Mucosa of descending colon (tissue), 3 donors: ENCODE data around the gene WDR73. TPM values are rescaled to one million over a fixed set of nuclear protein-coding genes. Genes with fewer than 3 reads are reported as not detected.

Experiments used
- ATAC-seq: fragments of 200-7000 bp; cut with Tn5 transposase; one replicate; pipeline ENCODE4 v1.9.1; 2020; ENCODE audit warnings: mild to moderate bottlenecking, moderate library complexity
- DNase-seq, 3 donors: peaks; one replicate each; pipeline ENCODE4 v3.0.0-alpha.2; 2020
- H3K36me3 ChIP-seq: fragments of 200-600 bp; one replicate; pipeline ENCODE4 v1.8.0; 2021; ENCODE audit warnings: low read depth, mild to moderate bottlenecking
- H3K4me1 ChIP-seq: fragments of 200-600 bp; one replicate; pipeline ENCODE4 v1.8.0; 2021; ENCODE audit warnings: low read depth, mild to moderate bottlenecking
- H3K4me3 ChIP-seq: fragments of 200-600 bp; one replicate; pipeline ENCODE4 v1.8.0; 2021; ENCODE audit warnings: mild to moderate bottlenecking
- H3K9me3 ChIP-seq: fragments of 200-600 bp; one replicate; pipeline ENCODE4 v1.8.0; 2021; ENCODE audit warnings: mild to moderate bottlenecking
- CTCF ChIP-seq: fragments of 200-600 bp; IDR thresholded peaks from one replicate; pipeline ENCODE4 v1.8.0; 2022; ENCODE audit warnings: antibody characterized with exemption, mild to moderate bottlenecking
- intact Hi-C, 2 donors: fragments of 100-400 bp; cut with DNase I in 1 of 2; cut with micrococcal nuclease in 1 of 2; formaldehyde crosslinking; loops; one replicate each; pipeline versions ENCODE4 v1.11.0 to v1.11.1; 2022; cut with DNase I, micrococcal nuclease
- total RNA-seq, 3 donors: library from RNA; stranded (reverse); fragmentation: NEBNext Ultra II Directional in 2 of 3; extraction: Animal tissue kit (Norgen Biotek cat#: 25700) in 2 of 3; gene quantifications; one replicate each; pipeline versions ENCODE4 v1.2.1 to v1.2.4, GENCODE V29; 2021 to 2023
- donor health status: DM: no; HTN: no; CAD: no; lungs with moderate emphysema.
- donor health status: DM: no; HTN: no; CAD: no.
- donor health status: DM: no; HTN: yes; CAD: no.

WDR73 gene
- total RNA-seq, 3 donors from 2014 or later = 18.2 to 27.1 (median 24.9) TPM

- no peak for DNase-seq
- intact Hi-C loops = no loop called here
- no peak for ATAC-seq
- no peaks in the 10 kb centered on the region for H3K36me3 ChIP-seq
- H3K9me3 ChIP-seq = no peaks in the 10 kb centered on the region
- no peak overlapping the region for H3K4me3 ChIP-seq
- no peak for TF ChIP-seq CTCF
- H3K4me1 ChIP-seq = peaks cover 25% of the 10 kb centered on the region
Measured at GRCh38 chr15:84603630-84604379, 50.3 kb downstream of the WDR73 start.

- intact Hi-C loops = no loop called here
- ATAC-seq = no peak
- H3K4me3 ChIP-seq = no peak overlapping the region
- no peak for TF ChIP-seq CTCF
- H3K36me3 ChIP-seq = no peaks in the 10 kb centered on the region
- no peaks in the 10 kb centered on the region for H3K9me3 ChIP-seq
- H3K4me1 ChIP-seq = peaks cover 20% of the 10 kb centered on the region
- no peak for DNase-seq
Measured at GRCh38 chr15:84601555-84601838, 52.6 kb downstream of the WDR73 start.

GRCh38 chr15:84600687-84601554 lies 53.2 kb downstream of the WDR73 start, which contains the start of gene ZSCAN2:
ZSCAN2 (plus strand) TSS chr15:84601009; CDS start chr15:84603928, 2,919 bp downstream.
- TF ChIP-seq CTCF = no peak
- DNase-seq (peak; percentile 95 to 96 (median 96)), ATAC-seq (peak; percentile 97)
- H3K4me3 ChIP-seq = peak within 1 kb of the TSS; percentile 54
- intact Hi-C loops = no loop called here
- H3K36me3 ChIP-seq = no peaks in the 10 kb centered on the region
- H3K4me1 ChIP-seq = peaks cover 15% of the 10 kb centered on the region
- H3K9me3 ChIP-seq = no peaks in the 10 kb centered on the region

- H3K9me3 ChIP-seq = no peaks in the 10 kb centered on the region
- no peak for TF ChIP-seq CTCF
- H3K4me1 ChIP-seq = peaks cover 13% of the 10 kb centered on the region
- DNase-seq = peak; percentile 92 to 94 (median 92)
- peak overlapping the region; percentile 54 for H3K4me3 ChIP-seq
- peak; percentile 90 for ATAC-seq
- intact Hi-C loops = no loop called here
- no peaks in the 10 kb centered on the region for H3K36me3 ChIP-seq
Measured at GRCh38 chr15:84600331-84600686, 53.8 kb downstream of the WDR73 start.

GRCh38 chr15:84599906-84600305 lies 54.2 kb downstream of the WDR73 start:
- H3K36me3 ChIP-seq = no peaks in the 10 kb centered on the region
- no peak overlapping the region for H3K4me3 ChIP-seq
- no peak for ATAC-seq
- intact Hi-C loops = loop anchor here in 1 of 2 donors (10.0 kb wide), 1 partner anchor 295 kb away; no protein-coding TSS in a partner anchor
- no peaks in the 10 kb centered on the region for H3K9me3 ChIP-seq
- peaks cover 9% of the 10 kb centered on the region for H3K4me1 ChIP-seq
- TF ChIP-seq CTCF = no peak
- peak in 1 of 3 donors; percentile 44 for DNase-seq
